ENCODE measurements around the gene ARHGAP18. TPM values are rescaled to one million over a fixed set of nuclear protein-coding genes. Genes with fewer than 3 reads are reported as not detected.
A peak's percentile ranks its signal among the peaks of the same experiment; 100 is the strongest.
"Not testable (repeated sequence)": the region's sequence is repeated elsewhere in the genome, so short reads cannot be mapped to it uniquely, and the experiment has no call there.

Gene ARHGAP18
- total RNA-seq, 1 donor, result 47.1 TPM

DNA sequence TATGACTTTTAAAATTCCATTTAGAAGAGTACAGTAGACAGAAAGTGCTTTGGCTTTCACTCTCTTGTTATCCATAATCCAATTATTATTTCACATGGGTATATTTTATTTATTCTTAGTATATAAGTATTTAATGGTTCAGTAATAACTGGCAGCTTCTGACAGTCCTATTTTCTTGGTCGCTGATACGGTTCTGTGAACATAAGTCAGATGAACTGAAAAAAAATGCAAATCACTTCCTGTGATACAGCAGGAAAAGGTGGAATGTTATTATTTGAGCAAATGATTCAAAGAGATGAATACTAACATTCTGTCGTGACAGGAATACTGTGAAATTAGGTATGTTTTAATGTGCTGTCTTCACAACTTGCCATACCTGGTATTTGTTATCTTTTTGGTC lies 132.3 kb downstream of the ARHGAP18 start:
- TF ChIP-seq, protein P1, sequence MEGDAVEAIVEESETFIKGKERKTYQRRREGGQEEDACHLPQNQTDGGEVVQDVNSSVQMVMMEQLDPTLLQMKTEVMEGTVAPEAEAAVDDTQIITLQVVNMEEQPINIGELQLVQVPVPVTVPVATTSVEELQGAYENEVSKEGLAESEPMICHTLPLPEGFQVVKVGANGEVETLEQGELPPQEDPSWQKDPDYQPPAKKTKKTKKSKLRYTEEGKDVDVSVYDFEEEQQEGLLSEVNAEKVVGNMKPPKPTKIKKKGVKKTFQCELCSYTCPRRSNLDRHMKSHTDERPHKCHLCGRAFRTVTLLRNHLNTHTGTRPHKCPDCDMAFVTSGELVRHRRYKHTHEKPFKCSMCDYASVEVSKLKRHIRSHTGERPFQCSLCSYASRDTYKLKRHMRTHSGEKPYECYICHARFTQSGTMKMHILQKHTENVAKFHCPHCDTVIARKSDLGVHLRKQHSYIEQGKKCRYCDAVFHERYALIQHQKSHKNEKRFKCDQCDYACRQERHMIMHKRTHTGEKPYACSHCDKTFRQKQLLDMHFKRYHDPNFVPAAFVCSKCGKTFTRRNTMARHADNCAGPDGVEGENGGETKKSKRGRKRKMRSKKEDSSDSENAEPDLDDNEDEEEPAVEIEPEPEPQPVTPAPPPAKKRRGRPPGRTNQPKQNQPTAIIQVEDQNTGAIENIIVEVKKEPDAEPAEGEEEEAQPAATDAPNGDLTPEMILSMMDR (IDR thresholded peaks at IDR 0.05; ENCODE audit: insufficient read depth, low read depth, low read length), result no peak
- DNase-seq (ENCODE audit: low read depth), result no peak
- no peak overlapping the region for H3K4me3 ChIP-seq (ENCODE audit: low read depth, low read length)

DNA sequence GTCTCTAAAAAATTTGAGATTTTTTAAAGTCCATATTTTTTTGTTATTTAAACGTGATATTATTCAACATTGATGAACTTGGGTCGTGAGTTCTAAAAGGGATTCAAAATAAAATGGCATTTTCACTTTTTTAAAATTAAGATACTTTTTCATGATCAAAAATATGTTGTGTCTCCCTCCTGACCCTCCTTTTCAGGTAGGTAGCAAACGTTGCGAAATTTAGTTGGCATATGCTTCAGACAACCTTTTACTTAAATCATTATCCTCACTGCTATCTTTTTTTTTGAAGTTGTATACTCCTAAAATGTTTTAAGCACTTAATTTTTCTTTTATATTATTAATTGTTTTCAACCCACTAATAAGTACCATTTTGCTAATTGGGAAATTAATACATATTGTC lies 133.5 kb downstream of the ARHGAP18 start:
- TF ChIP-seq, protein P1 (IDR thresholded peaks at IDR 0.05; ENCODE audit: insufficient read depth, low read depth, low read length), result no peak
- DNase-seq (ENCODE audit: low read depth), result no peak
- H3K4me3 ChIP-seq (ENCODE audit: low read depth, low read length), result no peak overlapping the region

DNA sequence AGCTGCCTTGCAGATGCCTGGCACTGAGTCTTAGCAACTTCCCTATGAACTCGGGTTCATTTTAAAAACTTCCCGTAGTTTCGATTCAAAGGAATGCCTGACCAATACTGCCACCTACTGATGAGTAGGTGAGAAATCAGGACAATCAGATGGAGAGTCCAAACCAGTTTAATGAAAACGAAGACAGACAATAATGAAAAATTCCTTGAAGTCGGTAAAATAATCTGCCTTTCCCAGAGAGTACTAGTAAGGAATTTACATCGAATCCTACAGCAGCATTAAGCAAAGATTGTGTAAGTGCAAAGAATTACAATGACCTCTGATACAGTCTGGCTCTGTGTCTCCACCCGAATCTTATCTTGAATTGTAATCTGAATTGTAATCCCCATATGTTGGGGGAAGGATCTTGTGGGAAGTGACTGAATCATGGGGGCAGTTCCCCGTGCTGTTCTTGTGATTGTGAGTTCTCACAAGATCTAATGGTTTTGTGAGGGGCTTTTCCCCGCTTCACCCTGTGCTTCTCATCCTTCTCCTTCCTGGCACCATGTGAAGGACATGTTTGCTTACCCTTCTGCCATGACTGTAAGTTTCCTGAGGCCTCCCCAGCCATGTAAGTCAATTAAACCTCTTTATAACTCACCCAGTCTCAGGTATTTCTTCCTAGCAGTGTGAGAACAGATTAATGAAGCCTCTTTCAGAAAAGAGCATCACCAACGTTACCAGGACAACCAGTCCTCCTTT lies 134.4 kb downstream of the ARHGAP18 start:
- TF ChIP-seq, protein P1 (IDR thresholded peaks at IDR 0.05; ENCODE audit: insufficient read depth, low read depth, low read length), result peak; percentile 72
- DNase-seq (ENCODE audit: low read depth), result peak; percentile 77

DNA sequence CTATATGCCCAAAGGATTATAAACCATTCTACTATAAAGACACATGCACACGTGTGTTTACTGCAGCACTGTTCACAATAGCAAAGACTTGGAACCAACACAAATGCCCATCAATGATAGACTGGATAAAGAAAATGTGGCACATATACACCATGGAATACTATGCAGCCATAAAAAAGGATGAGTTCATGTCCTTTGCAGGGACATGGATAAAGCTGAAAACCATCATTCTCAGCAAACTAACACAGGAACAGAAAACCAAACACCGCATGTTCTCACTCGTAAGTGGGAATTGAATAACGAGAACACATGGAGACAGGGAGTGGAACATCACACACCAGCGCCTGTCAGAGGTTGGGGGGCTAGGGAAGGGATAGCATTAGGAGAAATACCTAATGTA lies 135.4 kb downstream of the ARHGAP18 start:
- DNase-seq (ENCODE audit: low read depth), result not testable (repeated sequence)

More for the DNA sequence above, 134.4 kb downstream of the ARHGAP18 start:
- peak overlapping the region; percentile 21 for H3K4me3 ChIP-seq (ENCODE audit: low read depth, low read length)

DNA sequence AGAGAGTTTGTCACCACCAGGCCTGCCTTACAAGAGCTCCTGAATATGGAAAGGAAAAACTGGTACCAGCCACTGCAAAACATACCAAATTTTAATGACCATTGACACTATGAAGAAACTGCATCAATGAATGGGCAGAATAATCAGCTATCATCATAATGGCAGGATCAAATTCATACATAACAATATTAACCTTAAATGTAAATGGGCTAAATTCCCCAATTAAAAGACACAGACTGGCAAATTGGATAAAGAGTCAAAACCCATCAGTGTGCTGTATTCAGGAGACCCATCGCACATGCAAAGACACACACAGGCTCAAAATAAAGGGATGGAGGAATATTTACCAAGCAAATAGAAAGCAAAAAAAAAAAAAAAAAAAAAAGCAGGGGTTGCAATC lies 139.0 kb downstream of the ARHGAP18 start:
- not testable (repeated sequence) for DNase-seq (ENCODE audit: low read depth); H3K4me3 ChIP-seq (ENCODE audit: low read depth, low read length)

More for the DNA sequence above, 135.4 kb downstream of the ARHGAP18 start:
- H3K4me3 ChIP-seq (ENCODE audit: low read depth, low read length), result not testable (repeated sequence)

DNA sequence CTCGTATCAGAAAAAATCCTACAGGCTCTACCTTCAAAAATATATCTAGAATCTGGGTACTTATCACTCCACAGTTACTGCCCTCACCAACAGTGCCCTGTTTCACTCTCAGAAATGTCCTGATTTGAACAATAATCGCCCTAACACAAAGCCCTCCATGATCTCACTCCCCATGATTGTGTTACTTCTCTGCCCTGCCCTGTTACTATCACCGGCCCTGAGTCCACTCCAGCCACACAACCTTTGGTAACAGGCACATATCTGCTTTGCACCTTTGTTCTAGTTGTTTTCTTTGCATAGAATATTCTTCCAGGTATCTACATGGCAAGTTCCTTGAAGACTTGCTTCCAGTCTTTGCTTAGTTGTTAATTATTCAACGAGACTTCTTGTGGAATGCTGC lies 142.0 kb downstream of the ARHGAP18 start:
- TF ChIP-seq, protein P1 (IDR thresholded peaks at IDR 0.05; ENCODE audit: insufficient read depth, low read depth, low read length), result no peak
- DNase-seq (ENCODE audit: low read depth), result no peak
- H3K4me3 ChIP-seq (ENCODE audit: low read depth, low read length), result no peak overlapping the region

DNA sequence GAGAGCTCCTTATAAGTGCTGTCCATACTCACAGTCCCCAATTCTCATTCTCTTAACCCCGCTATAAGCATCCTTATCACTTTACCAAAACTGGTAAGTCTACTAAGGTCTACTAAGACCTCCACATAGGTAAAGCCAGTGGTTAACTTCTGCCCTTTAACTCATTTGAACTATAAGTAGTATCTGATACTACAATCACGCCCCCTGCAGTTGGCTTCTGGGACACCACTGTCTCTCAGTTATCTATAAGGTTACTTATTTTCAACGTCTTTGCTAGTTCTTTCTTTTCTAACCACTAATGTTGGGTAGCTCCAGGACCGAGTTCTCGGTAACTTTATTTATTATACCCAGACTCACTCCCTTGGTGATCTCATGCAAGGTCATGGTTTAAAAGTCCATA lies 142.6 kb downstream of the ARHGAP18 start:
- H3K4me3 ChIP-seq (ENCODE audit: low read depth, low read length), result no peak overlapping the region
- TF ChIP-seq, protein P1 (IDR thresholded peaks at IDR 0.05; ENCODE audit: insufficient read depth, low read depth, low read length), result peak; percentile 55
- DNase-seq (ENCODE audit: low read depth), result peak; percentile 38

DNA sequence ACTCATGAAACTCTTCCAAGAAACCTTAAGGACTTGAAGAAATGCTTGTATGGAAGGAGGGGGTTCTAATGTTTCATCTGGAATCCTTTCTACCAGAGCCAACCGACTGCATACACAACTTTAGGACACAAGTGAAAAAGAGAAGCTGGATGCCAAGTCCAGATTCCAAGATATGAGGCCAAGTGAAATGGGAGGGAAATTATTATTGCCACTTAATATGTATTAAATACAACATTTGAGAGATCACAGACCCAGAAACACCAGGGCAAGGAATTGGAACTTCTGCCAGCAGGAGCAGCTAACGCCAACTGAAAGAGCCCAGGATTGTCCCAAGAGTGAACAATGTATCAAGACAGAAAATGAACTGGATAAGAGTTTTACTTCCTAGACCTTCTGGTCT lies 144.2 kb downstream of the ARHGAP18 start:
- no peak overlapping the region for H3K4me3 ChIP-seq (ENCODE audit: low read depth, low read length)
- no peak for DNase-seq (ENCODE audit: low read depth)
- TF ChIP-seq, protein P1 (IDR thresholded peaks at IDR 0.05; ENCODE audit: insufficient read depth, low read depth, low read length), result no peak

All from fibroblast of villous mesenchyme (primary cell).